ENCODE data around the gene CRYL1. TPM values are rescaled to one million over a fixed set of nuclear protein-coding genes. Genes with fewer than 3 reads are reported as not detected.

The CRYL1 gene
- total and polyA plus RNA-seq, 7 donors: 6.4 to 18.5 (median 12.9) TPM

GRCh38 chr13:20407759-20408158 is 117.9 kb downstream of the CRYL1 start:
- TF ChIP-seq CTCF (IDR thresholded peaks at IDR 0.05): no peak
- ATAC-seq (no peak), DNase-seq (no peak)

GRCh38 chr13:20405691-20406090 is 120.0 kb downstream of the CRYL1 start:
- ATAC-seq: no peak
- WGBS, 3 donors: 70 to 75% (median 73%) methylated on average over 14 to 17 of the region's 17 CpGs

More at GRCh38 chr13:20407759-20408158, 117.9 kb downstream of the CRYL1 start:
- 90 to 92% (median 91%) methylated on average over 5 of the region's 5 CpGs for whole genome bisulfite sequencing, 3 donors
- H3K36me3 ChIP-seq (ENCODE audit: insufficient read depth in 1 of 2, low read depth in 1 of 2): peaks cover 0 to 10% of the 10 kb centered on the region in 2 donors
- intact Hi-C loops (cut with DNase I): no loop called here
- no peaks in the 10 kb centered on the region for H3K27me3 ChIP-seq (ENCODE audit: insufficient read depth in 3 of 3, low read length in 2 of 3)
- no peaks in the 10 kb centered on the region for H3K9me3 ChIP-seq
- H3K27ac ChIP-seq: no peak overlapping the region
- H3K4me3 ChIP-seq: no peak overlapping the region
- H3K4me1 ChIP-seq: no peaks in the 10 kb centered on the region

GRCh38 chr13:20404488-20405222 is 121.0 kb downstream of the CRYL1 start:
- 87 to 92% (median 89%) methylated on average over 13 of the region's 13 CpGs for WGBS, 3 donors
- peaks cover 0 to 10% of the 10 kb centered on the region in 2 donors for H3K36me3 ChIP-seq (ENCODE audit: insufficient read depth in 1 of 2, low read depth in 1 of 2)

More at GRCh38 chr13:20405691-20406090, 120.0 kb downstream of the CRYL1 start:
- TF ChIP-seq CTCF (IDR thresholded peaks at IDR 0.05): no peak
- intact Hi-C loops (cut with DNase I): no loop called here
- Histone ChIP-seq H3K4me3 (no peak overlapping the region), H3K27ac (no peak overlapping the region), H3K4me1 (no peaks in the 10 kb centered on the region), H3K36me3 (ENCODE audit: insufficient read depth in 1 of 2, low read depth in 1 of 2) (peaks cover 0 to 10% of the 10 kb centered on the region in 2 donors), H3K27me3 (ENCODE audit: insufficient read depth in 3 of 3, low read length in 2 of 3) (no peaks in the 10 kb centered on the region), H3K9me3 (no peaks in the 10 kb centered on the region)
- DNase-seq: no peak

GRCh38 chr13:20403826-20404225 is 121.8 kb downstream of the CRYL1 start:
- no peak for TF ChIP-seq CTCF (IDR thresholded peaks at IDR 0.05)
- 85 to 91% (median 86%) methylated on average over 10 of the region's 10 CpGs for WGBS, 3 donors
- H3K27ac ChIP-seq: no peak overlapping the region
- no peak overlapping the region for H3K4me3 ChIP-seq
- H3K9me3 ChIP-seq: no peaks in the 10 kb centered on the region
- H3K36me3 ChIP-seq (ENCODE audit: insufficient read depth in 1 of 2, low read depth in 1 of 2): peaks cover 0 to 10% of the 10 kb centered on the region in 2 donors
- ATAC-seq (no peak), DNase-seq (no peak)
- no peaks in the 10 kb centered on the region for H3K27me3 ChIP-seq (ENCODE audit: insufficient read depth in 3 of 3, low read length in 2 of 3)
- intact Hi-C loops (cut with DNase I): no loop called here
- no peaks in the 10 kb centered on the region for H3K4me1 ChIP-seq

More at GRCh38 chr13:20404488-20405222, 121.0 kb downstream of the CRYL1 start:
- ATAC-seq (no peak), DNase-seq (no peak)
- intact Hi-C loops (cut with DNase I): no loop called here
- Histone ChIP-seq H3K4me1 (no peaks in the 10 kb centered on the region), H3K27ac (no peak overlapping the region), H3K27me3 (ENCODE audit: insufficient read depth in 3 of 3, low read length in 2 of 3) (no peaks in the 10 kb centered on the region), H3K4me3 (no peak overlapping the region), H3K9me3 (no peaks in the 10 kb centered on the region)
- no peak for TF ChIP-seq CTCF (IDR thresholded peaks at IDR 0.05)

All from psoas muscle (tissue), 8 donors.